GM21367 (cell line): ENCODE results near the gene CCDC57.

Experiments
- ATAC-seq: cut with Tn5 transposase; IDR thresholded peaks from one replicate; pipeline ENCODE4 v1.9.1; 2021; ENCODE audit not compliant: unreplicated experiment

Gene CCDC57

GRCh38 chr17:82096709-82097183 lies 115.9 kb downstream of the CCDC57 start:
- ATAC-seq: no peak

- ATAC-seq: no peak
Measured at GRCh38 chr17:82095777-82096708, 116.6 kb downstream of the CCDC57 start.

- ATAC-seq: no peak
Measured at GRCh38 chr17:82094931-82095776, 117.5 kb downstream of the CCDC57 start.

- no peak for ATAC-seq
Measured at GRCh38 chr17:82092995-82093751, 119.5 kb downstream of the CCDC57 start.

- ATAC-seq: no peak
Measured at GRCh38 chr17:82092628-82092994, 120.0 kb downstream of the CCDC57 start.

- no peak for ATAC-seq
Measured at GRCh38 chr17:82092094-82092586, 120.5 kb downstream of the CCDC57 start.

GRCh38 chr17:82091264-82092066 lies 121.2 kb downstream of the CCDC57 start:
- ATAC-seq: no peak

GRCh38 chr17:82090549-82091263 lies 121.9 kb downstream of the CCDC57 start:
- ATAC-seq: no peak

- no peak for ATAC-seq
Measured at GRCh38 chr17:82089723-82090548, 122.7 kb downstream of the CCDC57 start.

GRCh38 chr17:82088838-82089722 lies 123.6 kb downstream of the CCDC57 start:
- ATAC-seq: no peak

GRCh38 chr17:82087961-82088837 lies 124.4 kb downstream of the CCDC57 start:
- ATAC-seq: no peak

- ATAC-seq: no peak
Measured at GRCh38 chr17:82086941-82087906, 125.4 kb downstream of the CCDC57 start.

- ATAC-seq: no peak
Measured at GRCh38 chr17:82085931-82086764, 126.5 kb downstream of the CCDC57 start.

- no peak for ATAC-seq
Measured at GRCh38 chr17:82085031-82085861, 127.4 kb downstream of the CCDC57 start.
